ENCODE results near the gene TBCD. TPM values are rescaled to one million over a fixed set of nuclear protein-coding genes. Genes with fewer than 3 reads are reported as not detected.
"Not testable (repeated sequence)": the region's sequence is repeated elsewhere in the genome, so short reads cannot be mapped to it uniquely, and the experiment has no call there.

The TBCD gene
- total RNA-seq, 2 donors from 2014 or later = 67.4 to 147 TPM

DNA sequence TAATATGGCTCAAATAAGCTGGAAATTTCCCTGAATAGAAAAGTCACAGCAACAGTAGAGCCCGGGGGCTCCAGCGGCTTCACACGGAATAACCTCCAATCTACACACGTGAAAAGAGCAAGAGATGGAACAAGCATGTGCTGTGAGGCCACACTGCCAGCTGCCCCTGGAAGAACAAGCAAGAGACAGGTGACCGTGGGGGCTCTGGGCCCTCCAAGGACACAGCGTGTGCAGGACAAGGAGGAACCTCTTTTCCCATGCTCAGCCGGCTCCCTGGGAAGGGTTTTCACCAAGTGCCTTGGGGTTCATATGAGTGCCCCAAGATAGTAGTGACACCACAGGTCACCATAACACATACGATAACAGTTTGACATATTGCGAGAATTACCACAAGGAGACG is 198.1 kb downstream of the TBCD start:
- ATAC-seq (peak in 1 of 2 donors; percentile 18), DNase-seq (ENCODE audit: low spot score in 2 of 2) (peak in 1 of 2 donors; percentile 16)
- peaks cover 27 to 33% of the 10 kb centered on the region in 2 donors for H3K9me3 Mint-ChIP-seq
- H3K27ac Mint-ChIP-seq = peak overlapping the region in 1 of 2 donors; percentile 33
- peaks cover 69 to 73% of the 10 kb centered on the region in 2 donors for H3K36me3 Mint-ChIP-seq

DNA sequence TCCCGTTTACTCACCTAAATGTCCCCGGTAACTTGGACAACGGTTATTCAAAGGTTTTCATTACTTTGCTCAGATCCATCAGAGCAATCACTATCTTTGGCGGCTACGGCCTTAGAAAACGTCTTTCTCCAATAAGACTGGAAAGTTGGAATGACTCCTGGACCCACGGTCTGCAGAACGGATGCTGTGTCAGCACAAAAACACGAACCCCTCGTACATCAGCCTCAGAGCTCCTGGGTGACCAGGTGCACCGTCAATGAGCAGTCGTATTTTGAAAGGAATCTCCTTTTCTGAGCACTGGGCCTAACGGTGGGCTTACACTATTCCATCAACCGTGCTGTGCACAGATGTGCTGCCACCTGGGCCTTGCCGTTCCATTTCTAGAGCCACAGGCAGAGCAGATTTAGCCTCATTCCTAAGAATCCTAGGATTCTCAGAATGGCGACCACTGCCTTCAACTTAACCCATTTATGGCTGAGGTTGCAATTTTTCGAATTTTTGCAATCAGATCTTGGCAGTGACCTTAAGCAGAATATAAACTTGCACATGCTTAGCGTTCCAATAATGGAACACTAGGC is 198.7 kb downstream of the TBCD start:
- DNase-seq (ENCODE audit: low spot score in 2 of 2) = no peak
- Mint-ChIP-seq H3K36me3 (peaks cover 69 to 73% of the 10 kb centered on the region in 2 donors), H3K27ac (no peak overlapping the region), H3K9me3 (peaks cover 24 to 28% of the 10 kb centered on the region in 2 donors)
- ATAC-seq = no peak

DNA sequence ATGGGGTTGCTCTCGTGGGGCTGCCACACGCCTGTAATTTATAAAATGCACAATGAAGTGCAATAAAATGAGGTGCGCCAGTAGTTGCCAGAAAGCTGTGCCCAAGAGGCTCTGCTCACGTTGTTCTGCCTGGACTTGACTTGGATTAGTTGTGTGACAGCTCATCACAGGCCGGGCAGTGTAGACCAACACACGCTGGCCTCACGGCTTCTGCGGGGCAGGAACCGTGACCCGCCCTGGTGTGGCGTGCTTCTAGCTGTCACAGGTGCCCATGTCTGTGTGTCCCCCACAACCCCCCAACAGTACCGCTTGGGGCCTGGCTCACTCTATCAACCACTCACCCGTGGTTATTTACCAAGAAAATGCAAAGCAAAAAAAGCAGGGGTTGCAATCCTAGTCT is 200.2 kb downstream of the TBCD start:
- DNase-seq (ENCODE audit: low spot score in 2 of 2) (peak in 1 of 2 donors; percentile 28), ATAC-seq (no peak)
- Mint-ChIP-seq H3K36me3 (peaks cover 65 to 67% of the 10 kb centered on the region in 2 donors), H3K27ac (no peak overlapping the region), H3K9me3 (peaks cover 18 to 21% of the 10 kb centered on the region in 2 donors)

DNA sequence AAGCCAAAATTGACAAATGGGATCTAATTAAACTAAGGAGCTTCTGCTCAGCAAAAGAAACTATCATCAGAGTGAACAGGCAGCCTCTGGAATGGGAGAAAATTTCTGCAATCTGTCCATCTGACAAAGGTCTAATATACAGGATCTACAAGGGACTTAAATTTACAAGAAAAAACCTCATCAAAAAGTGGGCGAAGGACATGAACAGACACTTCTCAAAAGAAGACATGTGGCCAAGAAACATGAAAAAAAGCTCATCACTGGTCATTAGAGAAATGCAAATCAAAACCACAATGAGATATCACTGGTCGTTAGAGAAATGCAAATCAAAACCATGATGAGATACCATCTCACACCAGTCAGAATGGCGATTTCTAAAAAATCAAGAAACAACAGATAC is 203.2 kb downstream of the TBCD start:
- H3K27ac Mint-ChIP-seq; DNase-seq (ENCODE audit: low spot score in 2 of 2); ATAC-seq: not testable (repeated sequence)
- Mint-ChIP-seq H3K9me3 (peaks cover 14 to 18% of the 10 kb centered on the region in 2 donors), H3K36me3 (peaks cover 47 to 55% of the 10 kb centered on the region in 2 donors)

DNA sequence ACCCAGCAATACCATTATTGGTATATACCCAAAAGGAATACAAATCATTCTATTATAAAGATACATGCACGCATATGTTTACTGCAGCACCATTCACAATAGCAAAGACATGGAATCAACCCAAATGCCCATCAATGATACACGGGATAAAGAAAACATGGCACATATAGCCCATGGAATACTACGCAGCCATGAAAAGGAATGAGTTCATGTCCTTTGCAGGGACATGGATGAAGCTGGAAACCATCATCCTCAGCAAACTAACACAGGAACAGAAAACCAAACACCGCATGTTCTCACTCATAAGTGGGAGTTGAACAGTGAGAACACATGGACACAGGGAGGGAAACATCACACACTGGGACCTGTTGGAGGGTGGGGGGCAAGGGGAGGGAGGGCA is 203.8 kb downstream of the TBCD start:
- H3K36me3 Mint-ChIP-seq = peaks cover 42 to 50% of the 10 kb centered on the region in 2 donors
- DNase-seq (ENCODE audit: low spot score in 2 of 2); ATAC-seq; H3K27ac Mint-ChIP-seq: not testable (repeated sequence)
- peaks cover 14 to 18% of the 10 kb centered on the region in 2 donors for H3K9me3 Mint-ChIP-seq

DNA sequence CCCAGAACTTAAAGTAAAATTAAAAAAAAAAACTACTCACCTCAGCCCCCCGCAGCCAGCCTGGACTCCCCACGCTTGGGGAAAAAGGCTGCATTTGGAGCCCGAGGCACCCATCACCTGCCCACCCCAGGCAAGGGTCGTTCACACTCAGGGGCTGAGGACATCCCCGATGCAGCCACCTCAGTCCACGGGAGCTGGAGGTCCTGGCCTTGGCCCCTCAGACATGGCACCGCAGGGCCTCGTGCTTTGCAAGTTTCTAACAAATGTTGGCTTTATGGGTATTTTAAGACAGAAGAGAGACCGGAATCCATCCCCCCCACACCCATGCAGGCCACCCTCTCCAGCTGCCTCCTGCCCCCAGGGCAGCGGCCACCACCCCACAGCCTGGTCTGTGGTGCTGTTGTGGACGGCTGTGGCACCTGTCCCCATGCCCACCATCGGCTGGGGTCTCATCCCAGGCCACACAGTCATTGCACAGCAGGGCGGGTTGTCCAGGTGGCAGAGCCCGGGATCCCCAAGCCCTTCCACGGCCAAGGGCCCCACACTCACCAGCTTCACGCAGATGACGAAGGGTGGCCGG is 204.4 kb downstream of the TBCD start:
- peaks cover 41 to 49% of the 10 kb centered on the region in 2 donors for H3K36me3 Mint-ChIP-seq
- peaks cover 14 to 18% of the 10 kb centered on the region in 2 donors for H3K9me3 Mint-ChIP-seq
- no peak overlapping the region for H3K27ac Mint-ChIP-seq
- peak in 1 of 2 donors; percentile 25 for ATAC-seq
- peak in 1 of 2 donors; percentile 13 for DNase-seq (ENCODE audit: low spot score in 2 of 2)

DNA sequence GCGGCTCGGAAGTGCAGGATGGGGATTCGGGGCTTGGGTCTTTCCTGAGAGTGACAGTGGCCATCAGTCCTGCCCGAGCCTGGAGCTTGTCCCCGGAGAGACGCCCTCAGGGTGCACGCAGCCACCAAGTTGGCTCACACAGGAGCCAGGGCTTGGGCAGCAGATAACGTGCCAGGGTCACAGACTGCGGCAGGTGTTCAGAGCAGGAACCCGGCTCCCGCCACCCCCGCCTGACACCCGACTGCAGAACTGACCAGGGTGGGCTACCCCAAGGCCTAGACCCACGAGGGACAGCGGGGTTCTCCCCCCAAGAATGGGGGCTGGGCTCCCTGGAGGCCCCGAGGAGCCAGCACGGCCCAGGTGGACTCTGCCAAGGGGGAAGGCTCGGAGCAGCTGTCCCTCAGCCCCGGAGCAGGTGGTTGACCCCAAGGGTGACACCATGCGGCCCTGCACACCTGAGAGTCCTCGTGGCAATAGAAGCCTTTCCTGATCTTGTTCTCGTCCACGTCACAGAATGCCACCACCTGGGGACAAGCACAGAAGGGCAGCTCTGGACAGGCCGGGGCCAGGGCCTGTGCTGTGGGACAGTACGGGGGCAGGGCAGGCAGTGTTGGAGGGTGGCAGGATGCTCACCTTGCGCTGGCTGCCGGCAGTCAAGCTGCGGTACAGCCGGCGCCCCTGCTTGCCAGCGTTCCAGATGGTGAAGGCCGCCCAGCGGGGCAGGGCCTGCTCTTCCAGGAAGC is 205.0 kb downstream of the TBCD start:
- peaks cover 41 to 47% of the 10 kb centered on the region in 2 donors for H3K36me3 Mint-ChIP-seq
- no peak overlapping the region for H3K27ac Mint-ChIP-seq
- DNase-seq (ENCODE audit: low spot score in 2 of 2) = peak in 1 of 2 donors; percentile 54
- peaks cover 14 to 18% of the 10 kb centered on the region in 2 donors for H3K9me3 Mint-ChIP-seq
- no peak for ATAC-seq

DNA sequence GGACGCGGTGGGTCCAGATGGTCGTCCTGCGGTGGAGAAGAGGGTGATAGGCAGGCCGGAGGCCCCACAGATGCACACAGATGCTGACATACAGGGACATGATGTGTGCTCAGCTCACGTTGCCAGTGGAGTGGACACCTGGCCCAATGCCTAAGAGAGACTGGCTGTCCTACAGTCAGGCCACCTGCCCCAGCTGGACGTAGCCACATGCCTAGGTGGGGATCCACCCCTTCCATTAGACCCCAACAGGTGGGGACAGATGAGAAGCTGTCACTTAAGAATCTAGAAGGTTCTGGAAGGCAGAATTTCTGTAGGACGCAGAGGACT is 205.6 kb downstream of the TBCD start:
- H3K27ac Mint-ChIP-seq = no peak overlapping the region
- H3K9me3 Mint-ChIP-seq = peaks cover 13 to 18% of the 10 kb centered on the region in 2 donors
- H3K36me3 Mint-ChIP-seq = peaks cover 36 to 42% of the 10 kb centered on the region in 2 donors
- no peak for ATAC-seq
- DNase-seq (ENCODE audit: low spot score in 2 of 2) = peak in 1 of 2 donors; percentile 44

DNA sequence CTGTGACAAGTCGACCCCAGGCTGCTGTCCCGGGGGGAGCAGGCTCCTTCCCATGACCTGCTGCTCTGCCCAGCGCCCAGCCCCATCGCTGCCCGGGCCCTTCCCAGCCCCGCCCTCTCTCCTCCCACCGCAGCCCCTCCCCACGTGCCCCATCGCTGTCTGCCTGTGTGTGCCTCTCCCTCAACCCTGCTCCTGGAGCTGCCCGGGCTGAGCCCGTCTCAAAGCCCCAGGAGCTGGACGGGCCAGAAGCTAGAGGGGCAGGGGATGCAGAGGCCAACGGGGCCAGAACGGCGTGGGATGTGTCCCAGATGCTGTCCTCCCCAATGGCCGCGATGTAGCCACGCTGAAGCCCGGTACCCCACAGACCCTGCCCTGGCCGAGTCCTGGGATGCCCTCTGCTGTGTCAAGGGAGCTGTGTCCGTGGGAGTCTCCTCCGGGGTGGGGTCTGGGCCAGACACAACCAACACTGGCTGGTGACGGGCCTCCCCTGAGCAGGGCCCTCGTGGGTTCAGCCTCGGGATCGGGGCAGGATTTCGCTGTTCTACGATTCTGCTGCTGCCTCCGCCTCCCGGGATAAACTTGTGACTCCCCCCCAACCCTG is 206.2 kb downstream of the TBCD start:
- ATAC-seq (peak in 1 of 2 donors; percentile 16), DNase-seq (ENCODE audit: low spot score in 2 of 2) (peak in 1 of 2 donors; percentile 47)
- Mint-ChIP-seq H3K36me3 (peaks cover 30 to 35% of the 10 kb centered on the region in 2 donors), H3K27ac (no peak overlapping the region), H3K9me3 (peaks cover 7 to 12% of the 10 kb centered on the region in 2 donors)

DNA sequence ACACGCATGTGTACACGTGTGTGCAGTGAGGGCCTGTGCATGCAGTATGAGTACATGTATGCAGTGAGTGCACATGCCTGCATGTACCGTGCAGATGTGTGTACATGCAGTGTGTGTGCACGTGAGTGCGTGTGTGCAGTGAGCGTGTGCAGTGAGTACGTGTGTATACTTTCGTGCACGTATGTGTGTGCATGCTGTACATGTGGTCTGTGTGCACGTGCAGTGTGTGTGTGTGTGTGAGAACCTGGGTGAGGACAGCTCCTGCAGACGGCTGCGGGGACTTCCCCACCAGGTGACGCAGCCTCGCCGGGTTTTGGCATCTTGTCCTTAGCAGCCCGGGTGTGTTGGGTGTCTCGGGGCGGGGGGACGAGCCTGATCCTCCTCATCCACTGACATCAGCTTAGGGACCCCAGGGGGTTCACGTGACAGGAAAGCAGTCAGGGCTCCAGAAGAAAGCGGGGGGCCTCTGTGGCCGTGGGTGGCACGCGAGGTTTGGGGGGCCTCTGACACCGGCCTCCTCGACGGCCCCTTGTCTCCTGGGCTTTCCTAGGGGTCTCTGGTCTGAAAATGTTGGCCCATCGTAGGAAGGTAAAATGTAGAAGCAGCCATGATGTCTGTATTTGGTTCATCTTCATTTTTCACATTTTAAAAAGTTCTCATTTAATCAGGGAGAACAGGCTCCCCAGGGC is 207.5 kb downstream of the TBCD start:
- Mint-ChIP-seq H3K27ac (no peak overlapping the region), H3K36me3 (peaks cover 17 to 22% of the 10 kb centered on the region in 2 donors), H3K9me3 (peaks cover 0 to under 1% of the 10 kb centered on the region in 2 donors)
- DNase-seq (ENCODE audit: low spot score in 2 of 2) = peak in 1 of 2 donors; percentile 44
- no peak for ATAC-seq

DNA sequence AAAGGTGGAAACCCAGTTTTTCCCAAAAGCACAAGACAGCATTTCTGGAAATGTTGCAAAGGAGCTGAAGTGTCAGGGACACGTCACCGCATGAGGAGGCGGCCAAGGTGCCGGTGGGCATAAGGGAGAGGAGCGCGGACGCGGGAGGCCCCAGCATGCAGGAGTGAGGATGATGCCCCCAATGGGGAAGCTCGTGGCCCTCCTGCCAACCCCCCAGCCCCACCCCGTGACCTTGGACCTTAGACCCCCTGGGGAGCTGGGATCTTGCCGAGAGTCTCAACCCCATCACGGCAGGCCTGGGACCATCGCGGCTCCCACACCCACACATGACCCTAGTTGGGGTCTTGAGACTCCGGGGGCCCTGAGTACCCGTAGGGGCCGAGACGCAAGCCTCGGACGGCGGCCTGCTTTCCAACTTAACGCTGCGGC is 208.1 kb downstream of the TBCD start:
- Mint-ChIP-seq H3K27ac (no peak overlapping the region), H3K36me3 (peaks cover 13 to 16% of the 10 kb centered on the region in 2 donors), H3K9me3 (no peaks in the 10 kb centered on the region)
- DNase-seq (ENCODE audit: low spot score in 2 of 2) = peak in 1 of 2 donors; percentile 54
- ATAC-seq = no peak

DNA sequence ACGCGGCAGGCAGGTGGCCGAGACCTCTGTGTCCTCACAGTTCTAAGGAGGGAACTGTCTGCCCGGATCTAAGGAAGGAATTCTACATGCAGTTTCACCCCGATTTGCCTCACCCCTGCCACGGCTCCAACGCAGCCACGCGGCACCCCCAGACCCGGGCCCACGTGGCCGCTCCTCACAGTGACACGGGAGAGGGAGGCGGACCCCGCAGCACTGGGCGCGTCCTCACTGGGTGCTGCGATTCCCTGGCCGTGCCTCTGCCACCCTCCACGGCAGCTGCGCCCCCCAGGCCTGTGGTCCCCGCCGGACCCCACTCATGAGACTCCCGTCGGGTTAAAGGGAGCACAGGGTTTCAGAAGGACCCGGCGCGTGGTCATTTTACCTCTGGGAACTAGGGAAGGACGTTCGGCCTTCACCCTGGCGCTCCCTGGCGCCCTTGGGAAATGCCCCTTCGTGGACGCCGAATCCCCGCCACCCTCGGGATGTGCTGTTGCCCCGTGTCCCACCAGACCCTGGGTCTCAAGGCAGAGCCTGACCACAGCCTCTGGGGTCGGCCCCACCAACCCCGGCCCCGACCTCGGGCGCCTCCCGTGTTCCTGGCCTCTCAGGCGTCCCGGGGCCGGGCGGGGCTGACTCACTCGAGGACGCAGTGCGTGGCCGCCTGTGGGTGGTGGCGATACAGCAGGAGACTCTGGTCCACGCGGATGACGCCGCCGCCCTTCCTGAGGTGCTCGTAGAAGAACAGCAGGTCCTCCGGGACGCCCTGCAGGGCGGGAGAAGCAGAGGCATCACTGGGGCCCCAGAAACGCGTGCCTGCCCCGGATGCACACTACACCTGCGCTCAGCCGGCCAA is 208.8 kb downstream of the TBCD start:
- DNase-seq (ENCODE audit: low spot score in 2 of 2) (peak in 1 of 2 donors; percentile 53), ATAC-seq (no peak)
- Mint-ChIP-seq H3K9me3 (no peaks in the 10 kb centered on the region), H3K36me3 (peaks cover 6 to 9% of the 10 kb centered on the region in 2 donors), H3K27ac (no peak overlapping the region)

DNA sequence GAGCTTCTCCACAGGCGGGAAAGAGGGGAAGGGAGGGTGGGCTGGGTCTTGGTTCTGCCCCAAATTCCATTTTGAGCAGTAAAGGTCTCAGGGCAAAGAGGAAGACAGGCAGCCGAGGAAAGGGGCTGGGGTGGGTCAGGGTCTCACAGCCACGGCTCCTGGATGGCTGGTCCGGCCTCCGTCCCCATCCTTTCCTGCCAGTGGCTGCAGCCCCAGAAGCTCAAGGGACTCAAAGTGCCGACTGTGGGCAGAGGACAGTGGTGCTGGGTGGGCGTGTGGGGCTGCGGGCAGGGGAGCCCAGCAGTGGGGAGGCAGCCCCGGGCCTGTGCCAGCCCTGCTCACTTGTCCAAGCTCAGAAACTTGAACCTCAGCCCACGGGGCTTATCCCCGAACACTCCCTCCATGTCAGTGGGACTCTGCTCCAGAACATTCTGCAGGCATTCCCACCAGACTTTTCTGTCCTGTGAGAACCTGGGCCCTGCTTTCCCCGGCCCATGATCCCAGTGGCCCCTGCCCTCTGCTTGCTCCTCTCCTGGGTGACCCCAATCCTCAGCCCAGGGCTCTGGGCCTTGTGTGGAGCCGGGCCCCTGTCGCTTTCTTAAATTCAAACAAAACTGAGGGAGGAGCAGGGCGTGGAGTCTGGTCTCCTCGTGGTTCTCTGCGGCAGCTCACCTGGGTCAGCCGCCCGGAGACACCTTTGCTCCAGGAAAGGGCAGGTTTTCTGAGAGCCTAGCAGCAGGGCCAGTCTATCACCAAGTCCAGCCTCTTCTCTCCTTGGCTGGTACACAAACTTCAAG is 209.7 kb downstream of the TBCD start:
- peaks cover 0 to 9% of the 10 kb centered on the region in 2 donors for H3K36me3 Mint-ChIP-seq
- no peaks in the 10 kb centered on the region for H3K9me3 Mint-ChIP-seq
- peak in 1 of 2 donors; percentile 37 for DNase-seq (ENCODE audit: low spot score in 2 of 2)
- no peak for ATAC-seq
- H3K27ac Mint-ChIP-seq = no peak overlapping the region

DNA sequence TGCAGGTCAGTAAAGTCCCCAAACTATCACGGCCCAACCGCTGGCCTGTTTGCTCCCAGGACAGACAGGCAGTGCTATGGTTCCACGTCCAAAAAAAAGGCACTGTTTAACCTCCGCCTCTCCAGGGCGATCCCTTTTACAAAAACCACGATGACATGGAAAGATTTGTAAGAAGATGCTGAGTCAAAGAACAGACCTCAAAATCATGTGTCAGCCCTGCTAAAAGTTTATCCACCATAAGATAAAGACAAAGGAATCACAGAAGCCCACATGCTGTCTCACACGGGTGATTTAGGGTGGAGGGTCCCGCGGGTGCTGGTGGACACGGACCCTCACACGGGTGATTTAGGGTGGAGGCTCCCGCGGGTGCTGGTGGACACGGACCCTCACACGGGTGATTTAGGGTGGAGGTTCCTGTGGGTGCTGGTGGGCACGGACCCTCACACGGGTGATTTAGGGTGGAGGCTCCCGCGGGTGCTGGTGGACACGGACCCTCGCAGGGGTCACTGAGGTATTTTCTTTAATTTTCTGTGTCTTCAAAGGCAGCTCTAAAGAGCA is 210.4 kb downstream of the TBCD start:
- Mint-ChIP-seq H3K27ac (no peak overlapping the region), H3K9me3 (no peaks in the 10 kb centered on the region), H3K36me3 (peaks cover 0 to 6% of the 10 kb centered on the region in 2 donors)
- ATAC-seq (no peak), DNase-seq (ENCODE audit: low spot score in 2 of 2) (peak in 1 of 2 donors; percentile 33)

Measured in activated naive CD4-positive, alpha-beta T cell treated with anti-CD3 and anti-CD28 coated beads, Interleukin-2, amount 50 U/mL, for 72 hours (primary cell).